OCI-LY3 (cell line): ENCODE data around the gene CCDC191.

Experiments used
- H2AFZ ChIP-seq: fragments of 200-600, 300-600 bp; shearing (Covaris generic); 2 replicates; pipeline ENCODE4 v1.6.0; 2014; ENCODE audit warnings: antibody characterized with exemption, low read depth, low read length
- H3K27ac ChIP-seq: fragments of 200-600, 300-600 bp; sonication (generic); 2 replicates; pipeline ENCODE4 v1.5.1; 2014; ENCODE audit warnings: mild to moderate bottlenecking, low read length, moderate library complexity, mixed read lengths
- H3K27me3 ChIP-seq: fragments of 200-600, 300-600 bp; sonication (generic); 2 replicates; pipeline ENCODE4 v1.6.1; 2014; ENCODE audit warnings: low read depth, low read length, mixed read lengths
- H3K36me3 ChIP-seq: fragments of 200-600, 300-600 bp; sonication (generic); replicated peaks from 2 replicates; pipeline ENCODE3; 2014; ENCODE audit warnings: low read depth, low read length, mixed read lengths
- H3K4me1 ChIP-seq: fragments of 300-600, 200-600 bp; sonication (generic); 2 replicates; pipeline ENCODE4 v1.6.1; 2014; ENCODE audit warnings: low read length, mixed read lengths
- H3K4me2 ChIP-seq: fragments of 200-600, 300-600 bp; sonication (generic); 2 replicates; pipeline ENCODE4 v1.6.1; 2014; ENCODE audit warnings: low read length, mixed read lengths
- H3K4me3 ChIP-seq: fragments of 300-600, 200-600 bp; sonication (generic); 2 replicates; pipeline ENCODE4 v1.5.1; 2014; ENCODE audit warnings: antibody characterized with exemption, mild to moderate bottlenecking, low read length, moderate library complexity
- H3K79me2 ChIP-seq: fragments of 300-600, 200-600 bp; shearing (Covaris generic); 2 replicates; pipeline ENCODE4 v1.6.1; 2014; ENCODE audit warnings: mild to moderate bottlenecking, low read length, mixed read lengths
- H3K9ac ChIP-seq: fragments of 300-600, 200-600 bp; shearing (Covaris generic); 2 replicates; pipeline ENCODE4 v1.6.0; 2014; ENCODE audit warnings: mild to moderate bottlenecking, low read length, moderate library complexity
- H3K9me3 ChIP-seq: fragments of 200-600, 300-600 bp; shearing (Covaris generic); 2 replicates; pipeline ENCODE4 v1.6.1; 2014; ENCODE audit warnings: low read length, mixed read lengths; ENCODE audit not compliant: insufficient read depth
- H4K20me1 ChIP-seq: fragments of 200-600, 300-600 bp; sonication (generic); 2 replicates; pipeline ENCODE4 v1.6.1; 2016; ENCODE audit warnings: low read length, mixed read lengths; ENCODE audit not compliant: insufficient read depth
- CTCF ChIP-seq: fragments of 200-600, 300-600 bp; sonication (generic); IDR thresholded peaks from 2 replicates; pipeline ENCODE4 v1.5.1; 2014; ENCODE audit warnings: antibody characterized with exemption, low read length, low read depth
- EZH2phosphoT487 ChIP-seq: fragments of 200-600 bp; shearing (Covaris generic); IDR thresholded peaks from 2 replicates; pipeline ENCODE4 v1.6.1; 2018; ENCODE audit warnings: antibody characterized with exemption, mixed run types, low read depth

CCDC191 gene

GRCh38 chr3:113948015-113948917 is 108.1 kb downstream of the CCDC191 start:
- Histone ChIP-seq H2AFZ (peak overlapping the region; percentile 86; the same call in 1 of the 2 replicates), H3K9ac (peak overlapping the region; percentile 73), H3K4me3 (peak overlapping the region; percentile 96), H3K4me2 (peak overlapping the region; percentile 73), H3K27me3 (no peaks in the 10 kb centered on the region), H3K9me3 (no peaks in the 10 kb centered on the region), H3K79me2 (no peaks in the 10 kb centered on the region), H4K20me1 (no peaks in the 10 kb centered on the region), H3K4me1 (peaks cover 18% of the 10 kb centered on the region), H3K36me3 (peaks cover 4% of the 10 kb centered on the region), H3K27ac (no peak overlapping the region)
- TF ChIP-seq CTCF (no peak), EZH2phosphoT487 (no peak)

GRCh38 chr3:113947372-113948014 is 108.8 kb downstream of the CCDC191 start, which contains the start of gene ZDHHC23:
Gene ZDHHC23 (plus strand): TSS chr3:113948013. CDS start chr3:113948803, 790 bp downstream.
- H2AFZ ChIP-seq: peak within 1 kb of the TSS; percentile 86
- no peaks in the 10 kb centered on the region for H3K79me2 ChIP-seq
- no peaks in the 10 kb centered on the region for H3K27me3 ChIP-seq
- TF ChIP-seq CTCF (no peak), EZH2phosphoT487 (no peak)
- peak within 1 kb of the TSS; percentile 85 for H3K4me2 ChIP-seq
- peaks cover 4% of the 10 kb centered on the region for H3K36me3 ChIP-seq
- peak within 1 kb of the TSS; percentile 96 for H3K4me3 ChIP-seq
- H3K9me3 ChIP-seq: no peaks in the 10 kb centered on the region
- H4K20me1 ChIP-seq: no peaks in the 10 kb centered on the region
- H3K27ac ChIP-seq: peak within 1 kb of the TSS; percentile 6; the same call in 1 of the 2 replicates
- H3K9ac ChIP-seq: peak within 1 kb of the TSS; percentile 73
- H3K4me1 ChIP-seq: peaks cover 18% of the 10 kb centered on the region

- H2AFZ ChIP-seq: peak overlapping the region; percentile 83
Observed at GRCh38 chr3:113946831-113947230, 109.5 kb downstream of the CCDC191 start.

More at GRCh38 chr3:113946831-113947230, 109.5 kb downstream of the CCDC191 start:
- peaks cover 18% of the 10 kb centered on the region for H3K4me1 ChIP-seq
- no peaks in the 10 kb centered on the region for H3K9me3 ChIP-seq
- H3K4me2 ChIP-seq: peak overlapping the region; percentile 85
- peak overlapping the region; percentile 96 for H3K4me3 ChIP-seq
- no peaks in the 10 kb centered on the region for H3K36me3 ChIP-seq
- H3K27me3 ChIP-seq: 0 out of 2 replicates have a peak, but pooled peaks cover 2% of the 10 kb centered on the region
- H3K27ac ChIP-seq: peak overlapping the region; percentile 6; the same call in 1 of the 2 replicates
- H4K20me1 ChIP-seq: no peaks in the 10 kb centered on the region
- H3K79me2 ChIP-seq: no peaks in the 10 kb centered on the region
- no peak for TF ChIP-seq CTCF
- no peak for TF ChIP-seq EZH2phosphoT487
- peak overlapping the region; percentile 66 for H3K9ac ChIP-seq
